OCI-LY1 (cell line): Measurements from ENCODE around the gene MYLK4.

Experiments
- H2AFZ ChIP-seq: fragments of 200-600 bp; sonication (generic), shearing (Covaris generic); 2 replicates; pipeline ENCODE4 v1.6.0; 2014; ENCODE audit warnings: antibody characterized with exemption, mild to moderate bottlenecking, low read length
- H3F3A ChIP-seq: fragments of 200-600 bp; sonication (generic), shearing (Covaris generic); 2 replicates; pipeline ENCODE4 v1.6.0; 2014; ENCODE audit warnings: mild to moderate bottlenecking, antibody characterized with exemption, low read length, moderate library complexity; ENCODE audit not compliant: insufficient read depth
- H3K27ac ChIP-seq: fragments of 200-600 bp; sonication (generic); 2 replicates; pipeline ENCODE4 v1.5.1; 2014; ENCODE audit warnings: low read length, mixed run types, mild to moderate bottlenecking, low read depth; ENCODE audit not compliant: poor library complexity, severe bottlenecking
- H3K27me3 ChIP-seq: fragments of 200-600 bp; sonication (generic); 2 replicates; pipeline ENCODE4 v1.6.0; 2014; ENCODE audit warnings: antibody characterized with exemption, mild to moderate bottlenecking, low read length, moderate library complexity; ENCODE audit not compliant: insufficient read depth
- H3K36me3 ChIP-seq: fragments of 200-600 bp; sonication (generic); 2 replicates; pipeline ENCODE4 v1.6.1; 2014; ENCODE audit warnings: mild to moderate bottlenecking, antibody characterized with exemption, low read length, moderate library complexity, mixed read lengths; ENCODE audit not compliant: insufficient read depth
- H3K4me1 ChIP-seq: fragments of 200-600 bp; sonication (generic); 2 replicates; pipeline ENCODE4 v1.5.1; 2014; ENCODE audit warnings: mild to moderate bottlenecking, low read length, moderate library complexity; ENCODE audit not compliant: insufficient read depth, severe bottlenecking
- H3K4me2 ChIP-seq: fragments of 200-600 bp; sonication (generic), shearing (Covaris generic); 2 replicates; pipeline ENCODE4 v1.6.1; 2014; ENCODE audit warnings: low read length
- H3K4me3 ChIP-seq: fragments of 200-600 bp; sonication (generic); 2 replicates; pipeline ENCODE4 v1.5.1; 2014; ENCODE audit warnings: low read length, low read depth, mild to moderate bottlenecking, mixed read lengths; ENCODE audit not compliant: poor library complexity, severe bottlenecking
- H3K79me2 ChIP-seq: fragments of 200-600 bp; shearing (Covaris generic); 2 replicates; pipeline ENCODE4 v1.6.1; 2016; ENCODE audit warnings: mixed run types, low read length, mixed read lengths; ENCODE audit not compliant: insufficient read depth
- H3K9ac ChIP-seq: fragments of 200-600 bp; sonication (generic), shearing (Covaris generic); 2 replicates; pipeline ENCODE4 v1.6.1; 2014; ENCODE audit warnings: mild to moderate bottlenecking, low read length, mixed read lengths
- H3K9me2 ChIP-seq: fragments of 200-600 bp; sonication (generic), shearing (Covaris generic); 2 replicates; pipeline ENCODE4 v1.6.1; 2014; ENCODE audit warnings: low read depth, mild to moderate bottlenecking, low read length, mixed read lengths
- H3K9me3 ChIP-seq: fragments of 200-600 bp; shearing (Covaris generic); 2 replicates; pipeline ENCODE4 v1.6.1; 2014; ENCODE audit warnings: low read length, mixed read lengths
- H4K20me1 ChIP-seq: fragments of 200-600 bp; sonication (generic), shearing (Covaris generic); 2 replicates; pipeline ENCODE4 v1.6.0; 2016; ENCODE audit warnings: mild to moderate bottlenecking, low read length; ENCODE audit not compliant: insufficient read depth
- CTCF ChIP-seq: fragments of 200-600 bp; sonication (generic), shearing (Covaris generic); IDR thresholded peaks from 2 replicates; pipeline ENCODE4 v1.5.1; 2017; ENCODE audit warnings: mild to moderate bottlenecking, antibody characterized with exemption, low read length, moderate library complexity, mixed read lengths
- EZH2 ChIP-seq: fragments of 200-600 bp; sonication (generic), shearing (Covaris generic); IDR thresholded peaks from 2 replicates; pipeline ENCODE4 v1.8.0; 2017; ENCODE audit warnings: borderline replicate concordance, mixed run types, mild to moderate bottlenecking, antibody characterized with exemption, low read length, moderate library complexity, mixed read lengths

Gene MYLK4

GRCh38 chr6:2677080-2677593, 73.6 kb downstream of the MYLK4 start:
- Histone ChIP-seq H3K9me3 (no peaks in the 10 kb centered on the region), H3K9me2 (no peaks in the 10 kb centered on the region), H3K27me3 (no peaks in the 10 kb centered on the region; the same call in 1 of the 2 replicates), H3K79me2 (no peaks in the 10 kb centered on the region), H3K36me3 (no peaks in the 10 kb centered on the region), H4K20me1 (no peaks in the 10 kb centered on the region), H2AFZ (no peak overlapping the region), H3K4me1 (no peaks in the 10 kb centered on the region), H3K4me2 (no peak overlapping the region), H3K9ac (no peak overlapping the region), H3K4me3 (no peak overlapping the region), H3K27ac (no peak overlapping the region), H3F3A (no peaks in the 10 kb centered on the region)
- TF ChIP-seq CTCF = no peak
- no peak for TF ChIP-seq EZH2

GRCh38 chr6:2676048-2676447, 74.7 kb downstream of the MYLK4 start:
- no peak overlapping the region for H3K4me3 ChIP-seq
- H3K36me3 ChIP-seq = no peaks in the 10 kb centered on the region
- TF ChIP-seq EZH2 (no peak), CTCF (no peak)
- no peaks in the 10 kb centered on the region for H3F3A ChIP-seq
- H4K20me1 ChIP-seq = no peaks in the 10 kb centered on the region
- H3K27me3 ChIP-seq = no peaks in the 10 kb centered on the region; the same call in 1 of the 2 replicates
- no peak overlapping the region for H2AFZ ChIP-seq
- no peak overlapping the region for H3K9ac ChIP-seq
- no peak overlapping the region for H3K27ac ChIP-seq
- H3K9me3 ChIP-seq = no peaks in the 10 kb centered on the region
- no peaks in the 10 kb centered on the region for H3K9me2 ChIP-seq
- no peaks in the 10 kb centered on the region for H3K4me1 ChIP-seq
- no peak overlapping the region for H3K4me2 ChIP-seq
- H3K79me2 ChIP-seq = no peaks in the 10 kb centered on the region

GRCh38 chr6:2674857-2675256, 75.9 kb downstream of the MYLK4 start:
- Histone ChIP-seq H3K4me3 (no peak overlapping the region), H3K4me1 (no peaks in the 10 kb centered on the region), H3F3A (no peaks in the 10 kb centered on the region), H2AFZ (no peak overlapping the region), H3K27ac (no peak overlapping the region), H3K27me3 (no peaks in the 10 kb centered on the region; the same call in 1 of the 2 replicates), H3K36me3 (no peaks in the 10 kb centered on the region), H4K20me1 (no peaks in the 10 kb centered on the region), H3K9me3 (no peaks in the 10 kb centered on the region), H3K79me2 (no peaks in the 10 kb centered on the region), H3K9me2 (no peaks in the 10 kb centered on the region), H3K4me2 (no peak overlapping the region), H3K9ac (no peak overlapping the region)
- TF ChIP-seq EZH2 (no peak), CTCF (no peak)
